H1 (cell line): ENCODE measurements around the gene CDYL2.

ENCODE experiments used
- ATF2 ChIP-seq: IDR thresholded peaks from 2 replicates; pipeline ENCODE4 v1.6.1; 2012; ENCODE audit warnings: low read length, inconsistent platforms
- CTCF ChIP-seq, 3 experiments: IDR thresholded peaks; 1 replicate in 2 of 3; 2 replicates in 1 of 3; pipeline versions ENCODE4 v1.5.1 to v1.6.1; 2011; ENCODE audit warnings: low read length in 3 of 3, mild to moderate bottlenecking in 3 of 3, inconsistent platforms in 2 of 3, low read depth in 1 of 3, moderate library complexity in 1 of 3; ENCODE audit not compliant: insufficient read depth in 1 of 3; ENCODE audit errors: control extremely low read depth in 1 of 3
- GABPA ChIP-seq: IDR thresholded peaks from 2 replicates; pipeline ENCODE4 v1.6.1; 2011; ENCODE audit warnings: mild to moderate bottlenecking, low read length, moderate library complexity, borderline replicate concordance; ENCODE audit not compliant: insufficient read depth
- MAFK ChIP-seq: IDR thresholded peaks from 2 replicates; pipeline ENCODE4 v1.6.1; 2012; ENCODE audit warnings: low read depth, mild to moderate bottlenecking, improper control_type of control experiment, low read length
- NANOG ChIP-seq: IDR thresholded peaks from 2 replicates; pipeline ENCODE4 v1.6.1; 2011; ENCODE audit warnings: low read length, low read depth, mild to moderate bottlenecking, inconsistent platforms; ENCODE audit not compliant: insufficient read depth, poor library complexity, severe bottlenecking
- POLR2A ChIP-seq, 2 experiments: IDR thresholded peaks; 1 replicate in 1 of 2; 2 replicates in 1 of 2; pipeline ENCODE4 v1.6.1; 2011; ENCODE audit warnings: low read depth in 2 of 2, low read length in 2 of 2, mild to moderate bottlenecking in 2 of 2; ENCODE audit errors: control extremely low read depth in 1 of 2
- RAD21 ChIP-seq, 2 experiments: IDR thresholded peaks in 1 of 2; conservative IDR thresholded peaks in 1 of 2; 2 replicates each; pipeline ENCODE4 v1.6.1; 2011; ENCODE audit warnings: low read depth in 2 of 2, low read length in 2 of 2, improper control_type of control experiment in 1 of 2, inconsistent platforms in 1 of 2, mild to moderate bottlenecking in 1 of 2, moderate library complexity in 1 of 2
- RFX5 ChIP-seq: IDR thresholded peaks from 2 replicates; pipeline ENCODE4 v1.6.1; 2011; ENCODE audit warnings: low read depth, low read length, improper control_type of control experiment, borderline replicate concordance
- SIN3A ChIP-seq, 2 experiments: IDR thresholded peaks in 1 of 2; conservative IDR thresholded peaks in 1 of 2; 2 replicates each; pipeline ENCODE4 v1.6.1; 2011 to 2012; ENCODE audit warnings: low read length in 2 of 2, improper control_type of control experiment in 1 of 2, low read depth in 1 of 2, mild to moderate bottlenecking in 1 of 2
- SP2 ChIP-seq: IDR thresholded peaks from 2 replicates; pipeline ENCODE4 v1.6.1; 2012; ENCODE audit warnings: mild to moderate bottlenecking, low read length, inconsistent platforms
- SUZ12 ChIP-seq: fragments of 200-600 bp; sonication (generic); IDR thresholded peaks from 2 replicates; pipeline ENCODE4 v1.6.1; 2012; ENCODE audit warnings: mild to moderate bottlenecking, inconsistent platforms, low read length, moderate library complexity, mixed read lengths
- TAF1 ChIP-seq: IDR thresholded peaks from 2 replicates; pipeline ENCODE4 v1.6.1; 2011; ENCODE audit warnings: mild to moderate bottlenecking, low read depth, low read length
- USF2 ChIP-seq: IDR thresholded peaks from 2 replicates; pipeline ENCODE4 v1.6.1; 2011; ENCODE audit warnings: low read length, improper control_type of control experiment
- TF ChIP-seq, protein P1 (sequence below): IDR thresholded peaks from 2 replicates; pipeline ENCODE4 v1.6.1; 2012; ENCODE audit warnings: inconsistent platforms

GRCh38 chr16:80615735-80616134 lies 188.7 kb downstream of the CDYL2 start:
- TF ChIP-seq, protein P1, sequence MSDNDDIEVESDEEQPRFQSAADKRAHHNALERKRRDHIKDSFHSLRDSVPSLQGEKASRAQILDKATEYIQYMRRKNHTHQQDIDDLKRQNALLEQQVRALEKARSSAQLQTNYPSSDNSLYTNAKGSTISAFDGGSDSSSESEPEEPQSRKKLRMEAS: no peak
- no peak for TF ChIP-seq GABPA
- no peak for TF ChIP-seq NANOG
- TF ChIP-seq SP2: no peak
- no peak for TF ChIP-seq MAFK
- no peak for TF ChIP-seq CTCF (IDR thresholded peaks at IDR 0.05; ENCODE audit: control extremely low read depth in 1 of 3, insufficient read depth in 1 of 3, low read depth in 1 of 3, low read length in 3 of 3)
- no peak for TF ChIP-seq SIN3A (conservative IDR thresholded peaks at IDR 0.05 in 1 of 2, IDR thresholded peaks at IDR 0.05 in 1 of 2; ENCODE audit: low read depth in 1 of 2, low read length in 2 of 2)
- TF ChIP-seq POLR2A (IDR thresholded peaks at IDR 0.05; ENCODE audit: control extremely low read depth in 1 of 2, low read depth in 2 of 2, low read length in 2 of 2): no peak
- TF ChIP-seq ATF2: no peak
- TF ChIP-seq RAD21 (IDR thresholded peaks at IDR 0.05 in 1 of 2, conservative IDR thresholded peaks at IDR 0.05 in 1 of 2; ENCODE audit: low read depth in 2 of 2, low read length in 2 of 2): no peak
- TF ChIP-seq RFX5: no peak
- no peak for TF ChIP-seq TAF1
- TF ChIP-seq SUZ12: no peak
- no peak for TF ChIP-seq USF2
